Measurements from ENCODE around the gene ART1. TPM values are rescaled to one million over a fixed set of nuclear protein-coding genes. Genes with fewer than 3 reads are reported as not detected.
A peak's percentile ranks its signal among the peaks of the same experiment; 100 is the strongest.

The ART1 gene
- total RNA-seq, 1 experiment from 2014 or later: not detected

GRCh38 chr11:3669742-3670183, 24.8 kb downstream of the ART1 start:
- Histone ChIP-seq H3K4me2 (ENCODE audit: insufficient read depth, insufficient read length, low read length) (no peak overlapping the region), H3K14ac (ENCODE audit: insufficient read depth, low read length) (no peak overlapping the region), H2BK20ac (ENCODE audit: low read depth, low read length, poor library complexity, severe bottlenecking) (no peak overlapping the region), H4K5ac (ENCODE audit: insufficient read length, low read depth, low read length) (no peak overlapping the region), H3K79me2 (ENCODE audit: insufficient read depth, low read length) (no peaks in the 10 kb centered on the region), H3K27ac (ENCODE audit: insufficient read length, low read depth, low read length) (no peak overlapping the region), H3T11ph (ENCODE audit: low read length) (no peak overlapping the region), H2BK5ac (ENCODE audit: insufficient read length, low read length) (no peak overlapping the region), H4K8ac (replicated peaks; ENCODE audit: insufficient read length, low read depth, low read length) (no peak overlapping the region), H3K9me3 (ENCODE audit: control insufficient read depth, low read depth, low read length) (no peaks in the 10 kb centered on the region), H4K20me1 (ENCODE audit: control insufficient read depth, insufficient read depth, insufficient read length) (no peaks in the 10 kb centered on the region), H2AFZ (ENCODE audit: low read length) (no peak overlapping the region), H3K79me1 (ENCODE audit: insufficient read depth, low read depth, low read length, poor library complexity, severe bottlenecking) (no peaks in the 10 kb centered on the region), H3K18ac (ENCODE audit: insufficient read length, low read depth, low read length) (no peak overlapping the region), H2BK12ac (ENCODE audit: insufficient read length, low read depth, low read length) (no peak overlapping the region), H3K23me2 (ENCODE audit: insufficient read length, low read depth, low read length, poor library complexity, severe bottlenecking) (no peaks in the 10 kb centered on the region), H2BK120ac (ENCODE audit: low read depth, low read length, poor library complexity, severe bottlenecking) (no peak overlapping the region), H3K9ac (ENCODE audit: extremely low read depth, insufficient read length, low read length) (no peak overlapping the region), H3K4me1 (ENCODE audit: insufficient read depth, low read length) (no peaks in the 10 kb centered on the region), H2AK5ac (ENCODE audit: insufficient read length, low read length) (no peak overlapping the region), H4K91ac (ENCODE audit: insufficient read length, low read depth, low read length) (no peak overlapping the region), H2BK15ac (ENCODE audit: low read depth, low read length) (no peak overlapping the region), H3K23ac (ENCODE audit: insufficient read length, low read depth, low read length) (no peak overlapping the region), H3K56ac (ENCODE audit: insufficient read length, low read depth, low read length) (no peak overlapping the region), H3K27me3 (ENCODE audit: insufficient read depth, low read length) (no peaks in the 10 kb centered on the region), H3K4ac (ENCODE audit: low read depth, low read length) (no peak overlapping the region)
- WGBS (ENCODE audit: extremely low coverage, insufficient read length, low lambda C conversion rate): no CpG with 5 or more reads among the region's 5 CpGs
- Mint-ChIP-seq H3K36me3 (ENCODE audit: insufficient read depth in 1 of 3, low read depth in 3 of 3) (peaks cover 9 to 57% (median 10%) of the 10 kb centered on the region in 3 experiments), H3K4me1 (peaks cover 0 to 9% of the 10 kb centered on the region in 2 experiments; a peak in 2 of 4 replicates), H3K4me3 (no peak overlapping the region), H3K27me3 (ENCODE audit: low read depth) (no peaks in the 10 kb centered on the region), H3K9me3 (no peaks in the 10 kb centered on the region), H3K27ac (0 out of 7 replicates have a peak overlapping the region, but pooled peaks of 1 of the 3 experiments have one; percentile 16)
- TF ChIP-seq CTCF (conservative IDR thresholded peaks at IDR 0.05): no peak
- no peak for DNase-seq
